Lung (tissue), 12 donors: ENCODE measurements around the gene C2orf49. TPM values are rescaled to one million over a fixed set of nuclear protein-coding genes. Genes with fewer than 3 reads are reported as not detected.

Source experiments
- ATAC-seq: fragments of 200-7000 bp; cut with Tn5 transposase; one replicate; pipeline ENCODE4 v1.9.1; 2020; ENCODE audit warnings: moderate number of reproducible peaks; ENCODE audit not compliant: insufficient read depth, low FRiP score
- DNase-seq, 3 donors: peaks; one replicate each; pipeline ENCODE4 v3.0.0-alpha.2; 2013 to 2017
- H3K27ac ChIP-seq, 2 donors: one replicate each; pipeline ENCODE4 v1.5.1; 2013; ENCODE audit warnings: mild to moderate bottlenecking in 2 of 2, moderate library complexity in 2 of 2, control low read depth in 1 of 2, inconsistent platforms in 1 of 2, low read depth in 1 of 2, low read length in 1 of 2
- H3K27me3 ChIP-seq, 3 donors: one replicate each; pipeline ENCODE4 v1.5.1; 2013; ENCODE audit warnings: low read length in 2 of 3; ENCODE audit not compliant: control insufficient read depth in 3 of 3, insufficient read depth in 3 of 3
- H3K36me3 ChIP-seq, 4 donors: one replicate each; pipeline ENCODE4 v1.5.1; 2013; ENCODE audit warnings: low read length in 4 of 4, mild to moderate bottlenecking in 1 of 4, moderate library complexity in 1 of 4; ENCODE audit not compliant: control insufficient read depth in 4 of 4, insufficient read depth in 4 of 4
- H3K4me1 ChIP-seq, 5 donors: one replicate each; pipeline ENCODE4 v1.5.1; 2013; ENCODE audit warnings: low read length in 5 of 5, mild to moderate bottlenecking in 2 of 5, moderate library complexity in 1 of 5; ENCODE audit not compliant: control insufficient read depth in 5 of 5, insufficient read depth in 5 of 5
- H3K4me3 ChIP-seq: one replicate; pipeline ENCODE4 v1.5.1; 2013; ENCODE audit warnings: mild to moderate bottlenecking, control low read depth, moderate library complexity
- H3K9ac ChIP-seq, 2 donors: one replicate each; pipeline ENCODE4 v1.5.1; 2013; ENCODE audit warnings: low read length in 2 of 2, control low read depth in 1 of 2; ENCODE audit not compliant: insufficient read depth in 1 of 2
- H3K9me3 ChIP-seq, 4 donors: one replicate each; pipeline ENCODE4 v1.5.1; 2013; ENCODE audit warnings: low read length in 3 of 4, mild to moderate bottlenecking in 1 of 4, moderate library complexity in 1 of 4; ENCODE audit not compliant: control insufficient read depth in 4 of 4, insufficient read depth in 3 of 4
- whole genome bisulfite sequencing, 2 donors: extraction: QIAGEN DNeasy Blood & Tissue Kit; methylation state at CpG; one replicate each; pipeline ENCODE4 v1.1.7; 2013; 5-methylcytosine and 5-hydroxymethylcytosine counted together
- polyA plus RNA-seq, 2 donors: library from polyadenylated mRNA; stranded (reverse); fragments of 200-250 nt; gene quantifications; one replicate each; pipeline ENCODE4 v1.2.1, GENCODE V29; 2013
- total RNA-seq, 2 donors: library from RNA; depleted of rRNA in 1 of 2; stranded (reverse); fragments of >200 nt in 1 of 2; gene quantifications; one replicate each; pipeline ENCODE4 v1.2.1, GENCODE V29; 2014 to 2021
- TF ChIP-seq, protein P1 (sequence below): IDR thresholded peaks from 2 replicates; pipeline ENCODE4 v1.5.1; 2012; ENCODE audit warnings: mild to moderate bottlenecking; ENCODE audit errors: control extremely low read depth, extremely low read depth
- donor health status: control.
- donor health status: control.
- donor health status: Bipolar disorder and iron deficiency.
- donor health status: healthy.
- donor health status: DM: yes; HTN: yes; CAD: no.

Gene C2orf49
- total and polyA plus RNA-seq, 4 donors = 7.6 to 18.7 (median 10.7) TPM

DNA sequence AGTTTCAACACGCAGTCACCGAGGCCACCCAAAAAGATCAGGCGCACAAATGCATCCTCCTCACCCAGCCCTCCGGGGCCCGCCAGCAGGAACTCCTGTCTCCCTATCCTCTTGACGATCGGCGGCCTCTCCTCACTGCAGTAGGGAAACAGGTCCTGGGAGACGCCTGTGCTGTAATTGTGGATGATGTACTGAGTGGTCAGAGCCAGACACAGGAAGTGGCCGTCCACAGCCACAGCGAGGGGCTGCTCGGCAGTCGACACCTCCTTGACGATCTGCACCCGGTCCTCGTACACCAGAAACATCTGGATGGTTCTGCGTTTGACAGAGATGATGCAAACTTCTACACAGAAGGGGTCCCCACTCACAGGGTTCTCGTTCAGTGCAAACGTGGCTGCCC, 29.8 kb upstream of the C2orf49 start:
- ATAC-seq (no peak), DNase-seq (no peak)
- Histone ChIP-seq H3K36me3 (peaks cover 0 to 13% (median 9%) of the 10 kb centered on the region in 4 donors), H3K27ac (no peak overlapping the region), H3K27me3 (no peaks in the 10 kb centered on the region), H3K4me3 (no peak overlapping the region), H3K4me1 (peaks cover 0 to 4% (median 0%) of the 10 kb centered on the region in 5 donors), H3K9ac (no peak overlapping the region), H3K9me3 (no peaks in the 10 kb centered on the region)
- TF ChIP-seq, protein P1, sequence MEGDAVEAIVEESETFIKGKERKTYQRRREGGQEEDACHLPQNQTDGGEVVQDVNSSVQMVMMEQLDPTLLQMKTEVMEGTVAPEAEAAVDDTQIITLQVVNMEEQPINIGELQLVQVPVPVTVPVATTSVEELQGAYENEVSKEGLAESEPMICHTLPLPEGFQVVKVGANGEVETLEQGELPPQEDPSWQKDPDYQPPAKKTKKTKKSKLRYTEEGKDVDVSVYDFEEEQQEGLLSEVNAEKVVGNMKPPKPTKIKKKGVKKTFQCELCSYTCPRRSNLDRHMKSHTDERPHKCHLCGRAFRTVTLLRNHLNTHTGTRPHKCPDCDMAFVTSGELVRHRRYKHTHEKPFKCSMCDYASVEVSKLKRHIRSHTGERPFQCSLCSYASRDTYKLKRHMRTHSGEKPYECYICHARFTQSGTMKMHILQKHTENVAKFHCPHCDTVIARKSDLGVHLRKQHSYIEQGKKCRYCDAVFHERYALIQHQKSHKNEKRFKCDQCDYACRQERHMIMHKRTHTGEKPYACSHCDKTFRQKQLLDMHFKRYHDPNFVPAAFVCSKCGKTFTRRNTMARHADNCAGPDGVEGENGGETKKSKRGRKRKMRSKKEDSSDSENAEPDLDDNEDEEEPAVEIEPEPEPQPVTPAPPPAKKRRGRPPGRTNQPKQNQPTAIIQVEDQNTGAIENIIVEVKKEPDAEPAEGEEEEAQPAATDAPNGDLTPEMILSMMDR = no peak
- 92 to 93% methylated on average over 19 of the region's 19 CpGs for WGBS, 2 donors

DNA sequence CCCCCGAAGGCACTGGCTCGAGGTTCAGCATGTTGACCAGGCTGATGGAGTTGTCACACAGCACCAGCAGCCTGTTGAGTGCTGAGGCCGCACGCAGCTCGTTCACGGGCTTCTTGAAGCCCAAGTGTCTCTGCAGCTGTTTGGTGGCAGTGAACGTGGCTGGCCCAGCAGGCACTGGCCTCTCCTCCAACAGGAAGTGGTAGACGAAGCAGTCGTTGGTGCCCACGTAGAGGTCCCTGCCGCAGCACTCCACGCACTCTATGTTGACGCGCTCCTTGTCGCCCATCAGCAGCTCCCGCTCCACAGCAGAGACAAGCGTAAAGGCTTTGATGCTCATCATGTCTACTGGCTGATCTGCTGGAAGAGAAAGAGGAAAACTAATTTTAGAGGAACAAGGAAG, 29.4 kb upstream of the C2orf49 start:
- no peak overlapping the region for H3K9ac ChIP-seq
- H3K27me3 ChIP-seq = no peaks in the 10 kb centered on the region
- 77 to 88% methylated on average over 17 of the region's 17 CpGs for WGBS, 2 donors
- no peak overlapping the region for H3K27ac ChIP-seq
- ATAC-seq (no peak), DNase-seq (no peak)
- H3K9me3 ChIP-seq = no peaks in the 10 kb centered on the region
- no peak overlapping the region for H3K4me3 ChIP-seq
- TF ChIP-seq, protein P1 = no peak
- H3K36me3 ChIP-seq = peaks cover 0 to 13% (median 9%) of the 10 kb centered on the region in 4 donors
- peaks cover 0 to 4% (median 0%) of the 10 kb centered on the region in 5 donors for H3K4me1 ChIP-seq

DNA sequence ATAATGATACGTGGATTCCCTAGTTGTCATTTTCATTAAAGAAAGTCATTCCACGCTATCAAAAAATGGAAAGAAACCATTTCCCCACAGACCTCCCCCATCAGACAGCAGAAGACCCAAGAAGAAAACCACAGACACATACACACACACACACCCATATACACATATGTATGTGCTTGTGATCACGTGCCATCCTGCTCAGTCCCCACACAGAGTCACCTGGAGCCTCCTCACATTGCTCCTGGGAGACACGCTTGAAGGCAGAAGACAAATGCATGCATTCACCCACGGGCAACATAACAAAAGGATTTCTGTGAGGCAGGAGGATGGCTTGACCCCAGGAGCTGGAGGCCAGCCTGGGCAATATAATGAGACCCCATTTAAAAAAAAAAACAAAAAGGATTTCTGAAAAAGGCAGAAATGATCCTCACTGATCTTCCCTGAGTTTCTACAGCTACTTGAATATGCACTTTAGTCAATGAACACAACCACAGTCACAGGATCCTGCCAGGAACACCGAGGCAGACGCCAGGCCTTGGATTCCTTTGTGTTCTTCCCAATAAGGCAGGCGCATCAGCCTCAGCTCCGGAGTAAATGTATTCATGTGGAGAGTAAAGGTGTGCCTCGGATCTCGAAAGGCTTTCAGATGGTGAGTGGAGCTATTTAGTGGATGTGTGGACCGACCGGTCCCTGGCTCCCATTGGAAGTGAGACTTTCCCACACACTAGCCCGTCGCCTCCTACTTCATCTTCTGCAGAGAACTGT, 28.8 kb upstream of the C2orf49 start:
- Histone ChIP-seq H3K9ac (peak overlapping the region in 1 of 2 donors; percentile 12), H3K27me3 (no peaks in the 10 kb centered on the region), H3K4me3 (no peak overlapping the region), H3K4me1 (peaks cover 0 to 4% (median 0%) of the 10 kb centered on the region in 5 donors), H3K9me3 (no peaks in the 10 kb centered on the region), H3K27ac (no peak overlapping the region), H3K36me3 (peaks cover 0 to 13% (median 9%) of the 10 kb centered on the region in 4 donors)
- ATAC-seq (no peak), DNase-seq (no peak)
- 90 to 91% methylated on average over 15 of the region's 15 CpGs for WGBS, 2 donors
- TF ChIP-seq, protein P1 = no peak
